ENCODE data around the gene LRRC73. TPM values are rescaled to one million over a fixed set of nuclear protein-coding genes. Genes with fewer than 3 reads are reported as not detected.
A peak's percentile ranks its signal among the peaks of the same experiment; 100 is the strongest.

Gene LRRC73
- total RNA-seq, 1 experiment from 2014 or later: 0.55 TPM

DNA sequence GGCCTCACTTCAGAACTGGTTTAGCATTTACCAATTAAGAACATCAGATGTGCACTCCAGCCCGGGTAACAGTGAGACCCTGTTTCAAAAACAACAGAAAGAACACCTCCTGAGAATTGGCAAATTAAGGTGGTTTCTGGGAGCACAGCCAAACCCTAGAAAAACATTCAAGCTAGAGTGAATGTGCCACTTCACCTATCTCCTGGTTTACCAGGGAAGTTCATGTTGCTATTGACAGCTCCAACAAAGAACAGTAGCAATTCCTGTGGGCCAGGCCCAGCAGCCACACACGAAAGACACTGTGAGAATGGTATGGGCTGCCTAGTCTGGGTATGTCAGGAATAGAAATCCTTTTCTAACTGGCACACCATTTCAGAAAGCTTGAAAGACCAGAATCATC lies 11.7 kb upstream of the LRRC73 start:
- no peaks in the 10 kb centered on the region for H3K9me3 ChIP-seq (ENCODE audit: insufficient read depth, low read depth)
- H4K20me1 ChIP-seq (ENCODE audit: insufficient read depth): peaks cover 26% of the 10 kb centered on the region
- BruUV-seq (replicated peaks): no TSS peak
- H3K9me2 ChIP-seq (ENCODE audit: insufficient read depth): no peaks in the 10 kb centered on the region
- DNase-seq: no peak
- TF ChIP-seq, protein P1, sequence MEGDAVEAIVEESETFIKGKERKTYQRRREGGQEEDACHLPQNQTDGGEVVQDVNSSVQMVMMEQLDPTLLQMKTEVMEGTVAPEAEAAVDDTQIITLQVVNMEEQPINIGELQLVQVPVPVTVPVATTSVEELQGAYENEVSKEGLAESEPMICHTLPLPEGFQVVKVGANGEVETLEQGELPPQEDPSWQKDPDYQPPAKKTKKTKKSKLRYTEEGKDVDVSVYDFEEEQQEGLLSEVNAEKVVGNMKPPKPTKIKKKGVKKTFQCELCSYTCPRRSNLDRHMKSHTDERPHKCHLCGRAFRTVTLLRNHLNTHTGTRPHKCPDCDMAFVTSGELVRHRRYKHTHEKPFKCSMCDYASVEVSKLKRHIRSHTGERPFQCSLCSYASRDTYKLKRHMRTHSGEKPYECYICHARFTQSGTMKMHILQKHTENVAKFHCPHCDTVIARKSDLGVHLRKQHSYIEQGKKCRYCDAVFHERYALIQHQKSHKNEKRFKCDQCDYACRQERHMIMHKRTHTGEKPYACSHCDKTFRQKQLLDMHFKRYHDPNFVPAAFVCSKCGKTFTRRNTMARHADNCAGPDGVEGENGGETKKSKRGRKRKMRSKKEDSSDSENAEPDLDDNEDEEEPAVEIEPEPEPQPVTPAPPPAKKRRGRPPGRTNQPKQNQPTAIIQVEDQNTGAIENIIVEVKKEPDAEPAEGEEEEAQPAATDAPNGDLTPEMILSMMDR (conservative IDR thresholded peaks at IDR 0.05): no peak
- no peak for TF ChIP-seq EZH2 (IDR thresholded peaks at IDR 0.05; ENCODE audit: low read depth)
- H3K27ac ChIP-seq: no peak overlapping the region
- H3K27me3 ChIP-seq (ENCODE audit: insufficient read depth, low read depth): no peaks in the 10 kb centered on the region
- peaks cover 33% of the 10 kb centered on the region for H3K79me2 ChIP-seq (ENCODE audit: low read depth)
- CTCF ChIA-PET: interaction anchor here (0.6 kb wide), 1 partner anchor 72 kb away, joined by 4 read pairs; no protein-coding TSS in a partner anchor
- intact Hi-C loops (cut with micrococcal nuclease; ENCODE audit: unreplicated experiment): no loop called here
- H3K4me1 ChIP-seq (replicated peaks; ENCODE audit: insufficient read depth): peaks cover 19% of the 10 kb centered on the region
- H3K4me3 ChIP-seq: no peak overlapping the region
- no peak overlapping the region for H3K4me2 ChIP-seq
- H2AFZ ChIP-seq: no peak overlapping the region
- H3K36me3 ChIP-seq (ENCODE audit: low read depth): peaks cover 43% of the 10 kb centered on the region
- POLR2A ChIA-PET (ENCODE audit: unreplicated experiment): interaction anchor here (0.6 kb wide), 1 partner anchor 10 kb away, joined by 3 read pairs; no protein-coding TSS in a partner anchor
- peaks cover 82% of the 10 kb centered on the region for H3F3A ChIP-seq (ENCODE audit: insufficient read depth, low read depth)

DNA sequence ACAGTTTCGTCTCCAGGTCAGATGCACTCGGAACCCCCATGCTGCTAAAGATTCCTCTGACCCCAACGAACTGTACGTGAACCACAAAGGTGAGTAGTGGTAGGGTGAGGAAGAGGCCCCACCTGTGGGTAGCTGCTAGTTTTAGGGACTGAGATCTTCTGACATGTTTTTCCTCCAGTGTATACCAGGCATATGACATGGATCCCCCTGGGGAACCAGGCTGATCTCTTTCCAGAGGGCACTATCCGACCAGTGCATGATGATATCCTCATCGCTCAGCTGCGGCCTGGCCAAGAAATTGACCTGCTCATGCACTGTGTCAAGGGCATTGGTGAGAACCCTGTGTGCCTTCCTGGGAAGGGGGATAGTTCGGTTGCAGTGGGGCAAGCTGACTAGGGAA lies 10.0 kb upstream of the LRRC73 start:
- CTCF ChIA-PET: no interaction called here

DNA sequence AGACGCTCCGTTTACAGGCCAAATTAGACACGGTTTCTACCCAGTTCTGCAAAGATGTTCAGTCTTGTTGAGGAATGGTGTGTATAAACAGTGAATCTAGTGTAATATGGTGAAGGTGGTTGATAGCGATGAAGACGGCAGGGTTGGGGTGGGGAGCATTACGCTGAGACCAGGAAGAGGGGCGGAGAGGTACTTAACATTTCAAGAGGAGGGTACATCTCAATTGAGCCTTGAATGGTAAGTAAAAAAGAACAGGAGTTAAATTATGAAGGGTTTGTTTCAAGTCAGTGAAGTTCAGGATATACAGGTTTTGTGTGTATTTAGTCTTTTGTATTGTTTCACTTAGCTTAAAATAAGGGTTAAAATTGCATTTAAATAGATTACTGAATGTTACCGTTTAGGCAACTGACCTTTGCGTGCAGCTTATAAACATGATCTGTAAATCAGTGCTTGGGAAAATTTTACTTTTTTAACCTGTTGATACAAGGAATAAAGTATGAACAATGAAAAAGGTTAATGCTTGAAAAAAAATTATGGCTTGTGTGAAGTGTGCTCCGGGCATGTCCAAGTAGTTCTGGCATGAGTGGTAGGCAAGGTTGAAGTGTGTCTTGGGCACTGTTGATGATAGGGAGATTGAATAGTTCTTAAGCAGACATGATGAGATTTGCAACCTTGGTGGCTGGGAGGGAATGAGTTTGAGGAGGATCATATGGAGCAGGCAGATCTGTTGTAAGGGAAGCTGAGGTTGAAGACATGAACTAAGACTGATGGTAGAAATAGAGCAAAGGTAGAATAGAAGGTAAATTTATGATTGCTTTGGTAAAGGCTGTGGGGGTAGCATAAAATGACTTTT lies 7.6 kb upstream of the LRRC73 start:
- peaks cover 55% of the 10 kb centered on the region for H3K79me2 ChIP-seq (ENCODE audit: low read depth)
- H3K36me3 ChIP-seq (ENCODE audit: low read depth): peaks cover 39% of the 10 kb centered on the region
- no peaks in the 10 kb centered on the region for H3K27me3 ChIP-seq (ENCODE audit: insufficient read depth, low read depth)
- H4K20me1 ChIP-seq (ENCODE audit: insufficient read depth): peaks cover 27% of the 10 kb centered on the region
- no peaks in the 10 kb centered on the region for H3K9me3 ChIP-seq (ENCODE audit: insufficient read depth, low read depth)
- DNase-seq: no peak
- ChIA-PET CTCF (no interaction called here), POLR2A (ENCODE audit: unreplicated experiment) (interaction anchor here (0.6 kb wide), 1 partner anchor 210 kb away, joined by 5 read pairs; no protein-coding TSS in a partner anchor)
- H3K4me3 ChIP-seq: peak overlapping the region; percentile 84
- H3K4me1 ChIP-seq (replicated peaks; ENCODE audit: insufficient read depth): peaks cover 21% of the 10 kb centered on the region
- peak overlapping the region; percentile 86 for H2AFZ ChIP-seq
- BruUV-seq (replicated peaks): no TSS peak
- intact Hi-C loops (cut with micrococcal nuclease; ENCODE audit: unreplicated experiment): no loop called here
- no peaks in the 10 kb centered on the region for H3K9me2 ChIP-seq (ENCODE audit: insufficient read depth)
- peak overlapping the region; percentile 98 for H3K4me2 ChIP-seq
- peak overlapping the region; percentile 21 for H3K27ac ChIP-seq
- H3F3A ChIP-seq (ENCODE audit: insufficient read depth, low read depth): peaks cover 48% of the 10 kb centered on the region
- no peak for TF ChIP-seq EZH2 (IDR thresholded peaks at IDR 0.05; ENCODE audit: low read depth)
- TF ChIP-seq, protein P1 (conservative IDR thresholded peaks at IDR 0.05): no peak

More for the DNA sequence above, 10.0 kb upstream of the LRRC73 start:
- H3K79me2 ChIP-seq (ENCODE audit: low read depth): peaks cover 49% of the 10 kb centered on the region
- no peak overlapping the region for H3K4me2 ChIP-seq
- H4K20me1 ChIP-seq (ENCODE audit: insufficient read depth): peaks cover 26% of the 10 kb centered on the region
- H3K36me3 ChIP-seq (ENCODE audit: low read depth): peaks cover 40% of the 10 kb centered on the region
- no peak for DNase-seq
- peaks cover 65% of the 10 kb centered on the region for H3F3A ChIP-seq (ENCODE audit: insufficient read depth, low read depth)
- H3K9me3 ChIP-seq (ENCODE audit: insufficient read depth, low read depth): no peaks in the 10 kb centered on the region
- no peak overlapping the region for H3K27ac ChIP-seq
- no peak overlapping the region for H3K4me3 ChIP-seq
- POLR2A ChIA-PET (ENCODE audit: unreplicated experiment): no interaction called here
- intact Hi-C loops (cut with micrococcal nuclease; ENCODE audit: unreplicated experiment): no loop called here
- peaks cover 28% of the 10 kb centered on the region for H3K4me1 ChIP-seq (replicated peaks; ENCODE audit: insufficient read depth)
- no TSS peak for BruUV-seq (replicated peaks)
- no peak overlapping the region for H2AFZ ChIP-seq
- no peak for TF ChIP-seq EZH2 (IDR thresholded peaks at IDR 0.05; ENCODE audit: low read depth)
- TF ChIP-seq, protein P1 (conservative IDR thresholded peaks at IDR 0.05): no peak
- H3K9me2 ChIP-seq (ENCODE audit: insufficient read depth): no peaks in the 10 kb centered on the region
- H3K27me3 ChIP-seq (ENCODE audit: insufficient read depth, low read depth): no peaks in the 10 kb centered on the region

All from PC-9 (cell line).